Motor neuron (in vitro differentiated cells): ENCODE results near the gene MAN1C1. TPM values are rescaled to one million over a fixed set of nuclear protein-coding genes. Genes with fewer than 3 reads are reported as not detected.

Experiments
- ATAC-seq, 8 experiments: fragments of 200-7000 bp; cut with Tn5 transposase; replicated peaks in 6 of 8; 2 replicates each; pipeline ENCODE4 v1.8.0; 2021; ENCODE audit warnings: mild to moderate bottlenecking in 8 of 8, moderate library complexity in 8 of 8
- H3K27ac ChIP-seq, 2 donors: fragments of 250-450 bp; sonication (Bioruptor Pico); 2 replicates each; pipeline ENCODE4 v1.9.0; 2021; ENCODE audit warnings: antibody characterized with exemption in 2 of 2, mild to moderate bottlenecking in 2 of 2, moderate library complexity in 1 of 2
- H3K4me1 ChIP-seq, 2 donors: fragments of 250-450 bp; sonication (Bioruptor Pico); replicated peaks in 1 of 2; 2 replicates each; pipeline ENCODE4 v1.6.1; 2021; ENCODE audit warnings: antibody characterized with exemption in 2 of 2, mild to moderate bottlenecking in 2 of 2, moderate library complexity in 1 of 2
- H3K4me3 ChIP-seq, 5 donors: fragments of 250-450 bp; sonication (Bioruptor Pico); 2 replicates each; pipeline ENCODE4 v1.9.0; 2021; ENCODE audit warnings: antibody characterized with exemption in 5 of 5, mild to moderate bottlenecking in 5 of 5, moderate library complexity in 4 of 5
- WGBS, 10 experiments: fragments of 450-650 bp; shearing (Covaris generic); methylation state at CpG; one replicate each; pipeline ENCODE4 v1.0.0; 2022; 5-methylcytosine and 5-hydroxymethylcytosine counted together
- in situ Hi-C, 9 experiments: fragments of 400-800 bp; cut with MboI; loops; one replicate each; pipeline ENCODE4 v1.15.0; 2021; ENCODE audit warnings: low sequenced_read_pairs in 9 of 9, low pct_unique_long_range_greater_than_20kb in 2 of 9; ENCODE audit not compliant: unreplicated experiment in 9 of 9
- total RNA-seq, 8 experiments: library from RNA; unstranded; fragments of 300-600 nt; gene quantifications; 2 replicates each; pipeline versions ENCODE4 v1.2.3 to v1.2.4, GENCODE V29; 2022

MAN1C1 gene
- 10 to 100 TPM in 3 of 8 experiments, 1 to 10 TPM in 5; 1.2 to 67.4 (median 5.7) TPM for total RNA-seq

DNA sequence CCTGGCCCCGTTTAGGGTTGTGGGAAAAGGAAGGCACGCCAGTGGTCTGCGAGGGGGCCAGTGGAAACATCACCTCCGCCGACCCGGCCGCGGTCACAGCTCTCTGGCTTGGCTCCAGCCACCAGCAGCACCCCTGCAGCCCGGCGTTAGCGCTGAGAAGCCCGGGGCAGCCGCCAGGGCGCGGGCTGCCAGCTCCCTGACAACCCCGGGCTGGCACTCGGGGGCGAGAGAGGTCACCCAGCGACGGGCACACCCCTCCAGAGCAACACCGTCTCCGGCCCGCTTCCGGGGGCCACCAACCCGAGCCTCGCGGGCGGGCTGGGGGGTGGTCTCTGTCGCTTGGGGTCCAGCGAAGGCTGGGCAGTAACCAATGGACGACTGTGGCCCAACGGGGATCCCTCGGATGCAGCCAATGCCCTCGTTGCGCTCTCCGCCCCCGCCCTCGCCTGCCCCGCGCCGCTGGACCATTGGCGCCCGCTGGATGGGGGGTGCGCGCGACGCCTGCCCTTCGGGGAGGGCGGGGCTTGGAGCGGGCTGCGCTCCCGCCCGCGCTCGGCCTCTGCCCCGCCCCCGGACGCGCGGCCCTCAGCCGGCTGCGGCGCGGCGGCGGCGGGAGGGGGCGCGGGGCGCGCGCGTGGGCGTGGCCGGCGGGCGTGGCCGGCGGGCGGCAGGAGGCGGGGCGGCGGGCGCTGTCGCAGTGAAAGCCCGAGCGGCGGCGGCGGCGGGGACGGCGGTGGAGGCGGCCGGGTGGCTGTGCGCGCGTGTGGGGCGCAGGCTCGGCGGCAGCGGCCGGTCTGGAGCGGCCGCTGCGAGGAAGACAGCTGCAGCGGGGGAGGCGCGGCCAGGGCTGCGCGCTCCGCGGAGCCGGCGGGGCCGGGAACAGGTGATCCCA, at the start of gene MAN1C1:
Gene MAN1C1 (plus strand): TSS at position 697 of the 892 bp plus-strand sequence. CDS start 1,007 bp downstream, outside the sequence.
- peak within 1 kb of the TSS; percentile 37 to 66 (median 54) for H3K4me3 ChIP-seq
- in situ Hi-C loops, result loop anchor here in 8 of 9 experiments (10.0 to 25.0 kb wide), 3 partner anchors 171 to 196 kb away; partner anchors contain the start of genes MTFR1L (in 2 of the 8) and SELENON (in 2 of the 8)
- 0 to 5% (median 2%) methylated on average over 4 to 23 of the region's 116 CpGs; no CpG with 5 or more reads in 4 of the 10 experiments for WGBS, 10 experiments

DNA sequence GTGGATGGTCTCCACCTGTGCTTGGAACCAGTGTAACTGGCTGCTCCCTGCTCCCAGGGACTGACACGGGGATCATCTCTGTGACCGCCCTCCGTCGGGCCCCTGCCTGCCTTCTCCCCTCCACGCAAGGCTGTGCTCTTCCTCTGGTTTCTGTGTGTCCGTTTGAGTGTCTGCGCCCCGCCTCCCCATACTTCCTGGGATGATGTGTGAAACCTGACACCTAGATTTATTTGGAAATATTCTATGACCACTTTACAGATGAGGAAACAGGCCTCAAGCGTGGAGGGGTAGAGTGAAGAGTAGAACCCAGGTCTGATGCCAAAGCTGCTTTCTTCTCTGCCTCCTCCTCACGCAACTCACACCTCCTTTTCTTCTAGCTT, 48.9 kb upstream of the MAN1C1 start:
- 0 to 100% (median 76%) methylated on average over 1 to 10 of the region's 10 CpGs; no CpG with 5 or more reads in 2 of the 10 experiments for WGBS, 10 experiments
- Histone ChIP-seq H3K27ac (peak overlapping the region in 1 of 2 donors; percentile 66), H3K4me3 (no peak overlapping the region), H3K4me1 (peaks cover 39 to 45% of the 10 kb centered on the region in 2 donors)
- ATAC-seq, result no peak
- in situ Hi-C loops, result no loop called here

More for the DNA sequence above, at the start of gene MAN1C1:
- peak; percentile 71 to 90 (median 88) for ATAC-seq
- Histone ChIP-seq H3K4me1 (peaks cover 14 to 28% of the 10 kb centered on the region in 2 donors), H3K27ac (peak within 1 kb of the TSS in 1 of 2 donors; percentile 11)

GRCh38 chr1:25568090-25568833, 48.3 kb upstream of the MAN1C1 start:
- ATAC-seq, result peak in 7 of 8 experiments; percentile 6 to 42 (median 15)
- Histone ChIP-seq H3K4me3 (no peak overlapping the region), H3K27ac (peak overlapping the region; percentile 13 to 67), H3K4me1 (peaks cover 39 to 46% of the 10 kb centered on the region in 2 donors)
- in situ Hi-C loops, result no loop called here
- WGBS, 10 experiments, result 0 to 68% (median 52%) methylated on average over 1 to 17 of the region's 21 CpGs

GRCh38 chr1:25568834-25569596, 47.6 kb upstream of the MAN1C1 start:
- in situ Hi-C loops, result no loop called here
- WGBS, 10 experiments, result 45 to 100% (median 80%) methylated on average over 2 to 7 of the region's 21 CpGs; no CpG with 5 or more reads in 4 of the 10 experiments
- Histone ChIP-seq H3K4me1 (peaks cover 39 to 46% of the 10 kb centered on the region in 2 donors), H3K4me3 (no peak overlapping the region), H3K27ac (peak overlapping the region; percentile 19 to 67)
- peak in 7 of 8 experiments; percentile 71 to 87 (median 77) for ATAC-seq

DNA sequence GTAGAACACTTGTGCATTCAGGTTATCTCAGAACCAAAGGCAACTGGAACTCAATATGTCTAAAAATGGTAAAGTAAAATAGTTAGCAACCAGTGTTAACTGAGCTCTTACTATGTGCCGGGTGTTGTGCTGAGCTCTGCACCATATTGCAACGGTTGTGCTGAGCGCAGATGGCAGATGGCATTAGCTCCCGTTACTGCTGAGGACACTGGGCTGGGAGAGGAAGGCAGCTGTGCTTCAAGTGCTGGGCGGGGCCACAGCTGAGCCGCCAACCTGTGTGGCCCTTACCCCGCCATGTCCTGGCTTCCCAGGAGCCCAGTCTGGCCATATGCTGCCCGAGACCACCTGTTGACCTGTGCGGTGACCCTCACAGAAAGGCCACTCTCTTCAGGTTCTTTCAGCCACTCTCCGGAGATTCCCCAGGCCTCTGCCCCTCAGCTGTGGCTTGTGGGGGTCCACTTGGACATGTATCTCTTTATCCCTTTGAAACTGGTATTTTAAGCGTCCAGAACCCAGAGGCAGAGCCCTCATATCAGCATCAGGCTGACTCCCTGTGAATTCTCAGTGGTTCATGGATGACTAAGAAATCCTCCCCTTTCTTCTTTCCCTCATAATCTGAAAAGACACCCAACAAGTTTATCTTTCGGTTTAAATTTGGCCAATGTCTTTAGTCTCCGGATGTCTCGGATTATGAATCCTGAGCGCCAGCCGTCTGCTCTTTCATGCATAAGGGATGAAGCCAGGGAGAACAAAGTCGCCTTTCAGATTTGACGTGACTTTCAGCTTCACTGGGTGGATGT, 46.8 kb upstream of the MAN1C1 start:
- ATAC-seq, result no peak
- peaks cover 39 to 46% of the 10 kb centered on the region in 2 donors for H3K4me1 ChIP-seq

DNA sequence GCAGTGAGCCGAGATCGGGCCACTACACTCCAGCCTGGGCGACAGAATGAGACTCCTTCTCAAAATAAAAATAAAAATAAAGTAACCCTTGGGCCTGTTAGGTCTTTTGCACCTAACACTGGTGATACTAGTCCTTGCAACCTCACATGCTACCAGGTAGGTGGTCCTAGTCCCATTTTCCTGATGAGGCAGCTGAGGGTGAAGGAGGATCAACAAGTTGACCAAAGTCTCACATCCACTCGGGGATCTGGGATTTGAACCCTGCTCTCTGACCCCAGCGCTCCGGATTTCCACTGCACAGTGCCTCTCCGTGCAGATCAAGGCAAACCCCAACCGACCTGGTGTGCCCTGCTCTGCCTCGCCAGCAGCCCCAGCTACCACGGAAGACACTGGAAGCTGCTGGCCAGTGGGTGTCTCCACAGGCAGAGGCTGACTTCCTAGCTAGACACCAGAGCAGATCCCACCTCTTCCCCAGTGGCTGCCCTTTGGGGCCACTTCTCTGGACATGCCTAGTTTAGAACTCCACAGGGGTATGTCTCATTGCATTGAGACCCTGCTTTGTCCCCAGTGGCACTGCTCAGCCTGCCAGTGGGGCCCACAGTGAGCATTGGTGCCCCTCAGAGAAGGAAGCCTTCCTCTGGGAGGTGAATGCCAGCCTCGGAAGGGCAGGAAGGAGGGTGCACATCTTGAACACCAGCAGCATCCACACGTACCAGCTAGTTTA, 45.6 kb upstream of the MAN1C1 start:
- peaks cover 34 to 38% of the 10 kb centered on the region in 2 donors for H3K4me1 ChIP-seq
- 60 to 100% (median 80%) methylated on average over 1 to 9 of the region's 12 CpGs; no CpG with 5 or more reads in 2 of the 10 experiments for WGBS, 10 experiments
- H3K27ac ChIP-seq, result no peak overlapping the region
- no peak overlapping the region for H3K4me3 ChIP-seq
- no peak for ATAC-seq
- in situ Hi-C loops, result no loop called here

More for the DNA sequence above, 46.8 kb upstream of the MAN1C1 start:
- Histone ChIP-seq H3K4me3 (no peak overlapping the region), H3K27ac (no peak overlapping the region)
- WGBS, 10 experiments, result 58 to 91% (median 83%) methylated on average over 1 to 16 of the region's 18 CpGs; no CpG with 5 or more reads in 2 of the 10 experiments
- in situ Hi-C loops, result no loop called here

GRCh38 chr1:25571522-25571970, 45.0 kb upstream of the MAN1C1 start:
- ATAC-seq, result no peak
- WGBS, 10 experiments, result 81 to 100% (median 88%) methylated on average over 1 to 5 of the region's 6 CpGs; no CpG with 5 or more reads in 6 of the 10 experiments
- in situ Hi-C loops, result no loop called here
- no peak overlapping the region for H3K4me3 ChIP-seq
- no peak overlapping the region for H3K27ac ChIP-seq
- H3K4me1 ChIP-seq, result peaks cover 29 to 33% of the 10 kb centered on the region in 2 donors

DNA sequence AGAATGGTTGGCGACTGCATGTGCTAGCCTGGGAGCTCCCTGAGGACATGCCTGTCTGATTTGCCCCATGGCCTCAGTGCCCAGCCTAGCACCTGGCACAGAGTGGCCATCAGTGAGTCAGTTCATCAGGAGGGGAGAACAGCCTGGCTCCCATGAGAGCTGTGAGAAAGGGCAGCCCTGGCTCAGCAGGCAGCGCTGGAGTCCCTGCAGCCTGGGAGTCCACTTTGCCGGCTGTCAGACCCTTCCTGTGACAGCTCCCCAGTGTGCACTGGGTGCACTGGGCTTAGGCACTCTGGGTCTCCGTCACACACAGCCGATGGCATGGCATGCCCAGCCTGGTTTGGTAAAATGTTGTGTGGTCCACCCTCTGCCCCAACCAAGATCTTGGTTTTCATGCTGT, 44.5 kb upstream of the MAN1C1 start:
- Histone ChIP-seq H3K4me3 (no peak overlapping the region), H3K4me1 (peaks cover 23 to 27% of the 10 kb centered on the region in 2 donors), H3K27ac (no peak overlapping the region)
- WGBS, 10 experiments, result 71 to 100% (median 94%) methylated on average over 1 to 4 of the region's 5 CpGs; no CpG with 5 or more reads in 3 of the 10 experiments
- no peak for ATAC-seq
- in situ Hi-C loops, result no loop called here

DNA sequence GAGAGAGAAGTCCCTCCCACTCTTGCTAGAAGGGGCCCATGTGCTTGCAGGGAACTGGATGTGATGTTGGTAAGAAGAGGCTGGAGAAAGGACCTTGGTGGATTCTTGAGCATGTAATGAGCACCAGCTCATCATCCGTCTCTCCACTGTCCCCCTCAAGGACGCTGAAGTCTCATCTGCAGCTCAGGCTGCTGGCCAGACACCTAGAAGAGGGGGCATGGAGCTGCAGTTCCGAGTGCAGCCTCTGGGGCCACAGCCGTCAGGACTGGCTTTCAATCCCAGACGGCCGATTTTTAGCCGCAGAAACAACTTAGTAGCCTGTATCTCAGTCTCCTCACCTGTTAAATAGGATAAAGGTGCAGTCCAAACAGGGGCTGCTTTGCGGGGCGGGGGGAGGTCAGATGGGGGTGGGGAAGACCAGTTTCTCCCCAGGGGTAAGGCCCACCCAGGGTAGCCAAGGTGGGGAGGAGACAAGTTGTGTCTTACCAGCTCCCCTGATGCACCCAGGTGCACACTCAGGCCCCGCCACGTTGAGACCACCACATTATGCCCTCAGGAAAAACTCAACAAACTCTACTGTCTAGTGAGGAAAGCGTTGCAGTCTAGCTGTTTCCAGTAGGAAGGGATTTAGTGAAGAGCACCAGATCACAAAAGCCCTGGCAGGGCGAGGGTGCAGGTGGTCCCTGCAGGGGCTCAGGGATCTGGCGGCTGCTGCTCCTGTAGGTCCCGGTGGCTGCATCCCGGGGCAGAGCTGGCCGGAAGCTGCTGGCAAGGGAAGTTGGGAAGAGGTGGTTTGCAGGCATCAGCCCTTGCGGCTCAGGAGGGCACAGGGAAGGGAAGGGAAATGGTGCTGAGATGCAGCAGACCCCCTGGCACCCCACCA, 43.6 kb upstream of the MAN1C1 start:
- Histone ChIP-seq H3K27ac (no peak overlapping the region), H3K4me1 (peaks cover 14 to 19% of the 10 kb centered on the region in 2 donors), H3K4me3 (no peak overlapping the region)
- in situ Hi-C loops, result no loop called here
- peak in 3 of 8 experiments; percentile 15 to 89 (median 17) for ATAC-seq
- 0 to 100% (median 44%) methylated on average over 1 to 13 of the region's 18 CpGs; no CpG with 5 or more reads in 3 of the 10 experiments for WGBS, 10 experiments

DNA sequence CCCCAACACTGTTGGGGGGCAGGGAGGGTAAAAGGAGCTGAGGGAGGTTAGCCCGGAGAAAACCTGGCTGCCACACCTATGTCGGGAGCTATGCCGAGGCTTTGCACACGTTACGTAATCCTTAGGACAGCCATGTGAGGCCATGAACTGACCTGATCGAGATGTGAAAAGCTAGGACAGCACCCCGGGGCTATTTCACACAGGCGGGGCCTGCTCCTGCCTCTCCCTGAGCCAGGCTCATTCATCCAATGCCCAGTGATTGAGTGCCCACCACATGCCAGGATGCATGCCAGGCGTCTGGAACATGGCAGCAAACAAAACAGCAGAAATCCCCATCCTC, 43.0 kb upstream of the MAN1C1 start:
- peak in 2 of 8 experiments; percentile 19 to 42 for ATAC-seq
- peaks cover 8 to 12% of the 10 kb centered on the region in 2 donors for H3K4me1 ChIP-seq
- H3K27ac ChIP-seq, result no peak overlapping the region
- WGBS, 10 experiments, result 56 to 71% (median 65%) methylated on average over 2 to 4 of the region's 9 CpGs; no CpG with 5 or more reads in 6 of the 10 experiments
- no peak overlapping the region for H3K4me3 ChIP-seq
- in situ Hi-C loops, result no loop called here
